NCI-H2196 (cell line): ENCODE data around the gene GAL.

Experiments used
- DNase-seq: peaks from one replicate; lab custom pipeline; 2025; ENCODE audit not compliant: unreplicated experiment; lab: John Stamatoyannopoulos, UW

The GAL gene

DNA sequence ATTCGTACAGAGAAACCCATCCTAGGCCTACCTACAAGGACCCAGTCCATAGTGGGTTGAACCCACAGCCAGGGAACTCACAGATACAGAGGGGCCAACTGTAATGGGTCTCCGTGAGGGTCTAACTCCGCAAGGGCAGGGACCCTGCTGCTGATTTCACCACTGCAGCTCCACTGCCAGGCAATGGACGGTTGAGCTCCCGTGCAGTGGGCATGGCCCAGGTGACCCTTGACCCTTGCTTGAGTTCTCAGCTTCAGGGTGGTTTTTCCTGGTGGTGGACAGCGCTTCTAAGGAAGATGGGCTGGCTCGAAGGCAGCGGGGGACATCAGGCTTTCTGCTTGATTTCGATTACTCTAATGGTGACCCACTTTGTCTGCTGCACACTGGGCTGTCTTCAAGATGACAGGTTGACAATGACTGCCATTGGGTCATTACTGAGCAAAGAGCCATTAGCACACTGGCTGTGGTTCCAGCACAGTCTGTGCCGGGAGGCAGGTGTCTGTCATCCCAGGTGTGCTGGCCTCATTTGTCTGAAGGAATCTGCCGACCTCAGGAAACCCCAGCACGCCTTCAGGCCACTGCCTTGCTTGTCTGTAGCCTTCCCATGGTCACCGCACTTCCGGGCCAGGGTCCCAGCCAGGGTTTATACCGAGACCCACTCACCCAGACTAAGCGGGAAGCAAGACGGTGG is 3.7 kb upstream of the GAL start:
- DNase-seq: no peak

DNA sequence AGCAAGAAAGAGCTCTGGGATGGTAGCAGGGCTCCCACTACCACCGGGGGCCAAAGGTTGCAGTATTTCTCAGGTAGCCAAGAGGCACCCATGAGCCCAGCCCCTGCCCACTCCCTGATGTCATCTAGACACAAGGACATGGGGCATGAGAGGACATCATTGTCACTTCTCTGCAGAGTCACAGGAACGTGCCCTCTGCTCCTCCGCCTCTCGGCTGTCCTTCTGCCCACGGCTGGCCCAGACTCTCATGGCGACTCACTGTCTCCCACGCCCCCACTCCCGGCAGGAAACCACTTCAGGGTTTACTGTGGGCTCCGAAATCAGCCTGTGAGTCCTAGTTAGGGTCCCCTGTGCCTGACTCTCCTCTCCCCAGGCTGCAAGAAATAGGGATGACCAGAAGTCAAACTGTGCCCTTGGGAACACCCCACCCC is 1.8 kb upstream of the GAL start:
- DNase-seq: no peak

DNA sequence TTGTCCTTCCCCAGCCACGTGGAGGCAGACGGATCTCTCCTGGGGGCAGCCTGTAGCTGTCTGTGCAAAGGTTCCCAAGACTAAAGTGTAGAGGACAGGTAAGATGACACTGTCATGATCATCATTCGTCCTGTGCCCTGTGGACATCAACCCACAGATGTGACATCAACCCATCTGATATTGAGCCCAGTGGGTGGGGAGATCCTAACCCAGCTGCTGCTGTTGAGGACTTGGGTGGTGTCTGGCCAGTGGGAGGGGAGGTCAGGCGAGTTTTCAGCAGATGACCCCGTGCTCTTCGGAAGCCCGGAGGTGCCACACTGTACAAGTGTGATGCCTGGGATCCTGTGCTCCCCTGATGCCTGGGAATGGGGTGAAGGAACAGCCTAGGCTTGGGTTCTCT is 1.2 kb upstream of the GAL start:
- DNase-seq: no peak

- no peak for DNase-seq
These were observed 584 bp upstream of the GAL start for GRCh38 chr11:68683536-68684384.

- DNase-seq: no peak
These were observed 1.5 kb downstream of the GAL start for GRCh38 chr11:68685656-68686380.

DNA sequence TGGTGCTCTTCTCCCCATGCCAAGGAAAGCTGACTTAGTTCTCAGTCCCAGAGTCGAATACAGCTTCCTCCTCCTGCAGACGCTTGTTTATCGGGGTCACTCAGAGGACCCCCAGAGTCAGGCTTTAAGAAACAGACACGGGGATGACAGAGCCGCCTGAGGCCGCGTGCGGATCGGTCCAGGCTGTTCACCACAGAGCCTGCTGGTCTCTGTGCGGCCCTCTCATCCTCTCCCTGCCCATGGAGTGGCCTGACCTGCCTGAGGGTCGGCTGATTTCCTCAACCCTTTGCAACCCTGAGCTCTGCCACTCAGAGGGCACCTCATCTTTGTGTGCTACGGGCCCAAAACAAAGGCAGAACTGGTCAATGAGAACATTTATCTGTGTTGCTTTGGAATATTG is 2.1 kb downstream of the GAL start:
- DNase-seq: no peak

DNA sequence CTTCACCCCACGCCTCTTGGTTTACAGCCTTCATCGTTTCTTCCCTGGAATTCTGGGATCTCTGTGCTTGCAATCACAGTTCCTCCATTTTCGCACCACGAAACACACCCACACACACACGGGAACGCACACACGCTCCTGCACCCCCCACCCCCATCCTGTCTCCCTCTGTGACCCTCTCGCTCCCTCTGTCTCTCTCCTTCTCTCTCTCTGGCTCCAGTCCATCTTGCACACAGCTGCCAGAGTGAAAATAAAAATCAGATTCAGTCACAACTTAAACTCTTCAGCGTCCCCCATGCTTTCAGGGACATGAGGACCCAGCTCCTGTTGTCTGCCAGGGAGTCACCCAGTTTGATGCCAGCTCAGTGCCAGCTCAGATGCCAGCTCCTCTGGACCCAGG is 3.0 kb downstream of the GAL start:
- no peak for DNase-seq

- no peak for DNase-seq
These were observed 3.6 kb downstream of the GAL start for GRCh38 chr11:68687986-68688385.

DNA sequence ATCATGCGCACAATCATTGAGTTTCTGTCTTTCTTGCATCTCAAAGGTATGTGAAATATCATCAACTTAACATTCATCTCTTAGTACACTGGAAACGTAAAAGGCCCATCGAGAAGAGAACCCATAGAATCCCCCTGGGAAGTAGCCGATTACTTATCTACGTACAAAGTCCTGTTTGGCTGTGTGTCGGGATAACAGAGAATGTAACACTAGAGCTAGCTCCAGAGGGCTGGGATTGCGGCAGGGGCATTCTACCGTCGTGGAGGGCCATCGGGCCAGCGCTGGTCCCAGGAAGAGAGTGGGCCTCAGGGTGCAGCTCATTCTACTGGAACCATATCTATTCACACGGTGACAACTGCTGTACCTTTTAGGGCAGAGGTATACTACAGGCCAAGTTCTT is 4.5 kb downstream of the GAL start:
- DNase-seq: no peak

GRCh38 chr11:68689737-68690625 is 5.6 kb downstream of the GAL start:
- no peak for DNase-seq

DNA sequence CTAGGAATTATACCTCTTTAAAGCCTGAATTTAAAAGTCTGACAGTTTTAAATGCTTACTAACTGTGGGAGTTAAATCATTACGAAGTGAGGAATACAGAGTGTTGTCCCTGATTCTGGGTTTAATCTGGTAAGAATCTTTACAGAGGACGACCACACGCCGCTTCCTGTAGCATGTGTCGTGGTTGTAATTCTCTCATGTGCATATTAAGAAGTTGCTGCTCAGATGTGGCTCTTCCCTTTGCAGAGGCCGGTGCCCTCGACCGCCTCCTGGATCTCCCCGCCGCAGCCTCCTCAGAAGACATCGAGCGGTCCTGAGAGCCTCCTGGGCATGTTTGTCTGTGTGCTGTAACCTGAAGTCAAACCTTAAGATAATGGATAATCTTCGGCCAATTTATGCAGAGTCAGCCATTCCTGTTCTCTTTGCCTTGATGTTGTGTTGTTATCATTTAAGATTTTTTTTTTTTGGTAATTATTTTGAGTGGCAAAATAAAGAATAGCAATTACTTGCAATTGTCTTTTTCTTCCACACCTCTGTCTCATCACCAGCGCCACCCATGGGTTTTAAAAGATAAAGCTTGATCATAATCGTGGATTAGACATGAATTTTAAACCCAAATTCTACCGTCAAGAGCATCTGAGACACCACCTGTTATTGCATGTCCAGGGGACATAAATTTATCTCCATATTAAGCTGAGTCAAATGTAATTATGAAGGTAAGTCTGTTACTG is 6.5 kb downstream of the GAL start:
- no peak for DNase-seq

- no peak for DNase-seq
These were observed 7.0 kb downstream of the GAL start for GRCh38 chr11:68691402-68691784.

DNA sequence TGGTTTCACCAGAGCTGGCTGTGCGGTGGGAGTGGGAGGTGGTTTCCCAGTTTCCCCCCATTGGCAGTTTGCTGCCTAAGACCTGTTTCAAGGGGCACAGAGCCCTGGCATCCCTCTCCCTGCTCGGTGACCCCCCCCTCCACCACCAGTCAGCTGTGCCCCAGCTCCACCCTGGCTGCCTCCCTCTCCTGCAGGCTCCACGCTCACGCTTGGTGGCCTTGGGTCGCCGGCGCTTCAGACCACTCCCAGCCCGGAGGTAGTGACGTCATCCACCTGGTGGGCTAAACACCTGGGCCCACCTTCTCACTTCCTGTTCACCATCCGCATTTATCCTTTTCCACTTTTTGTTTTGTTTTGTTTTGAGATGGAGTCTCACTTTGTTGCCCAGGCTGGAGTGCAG is 7.8 kb downstream of the GAL start:
- DNase-seq: no peak

DNA sequence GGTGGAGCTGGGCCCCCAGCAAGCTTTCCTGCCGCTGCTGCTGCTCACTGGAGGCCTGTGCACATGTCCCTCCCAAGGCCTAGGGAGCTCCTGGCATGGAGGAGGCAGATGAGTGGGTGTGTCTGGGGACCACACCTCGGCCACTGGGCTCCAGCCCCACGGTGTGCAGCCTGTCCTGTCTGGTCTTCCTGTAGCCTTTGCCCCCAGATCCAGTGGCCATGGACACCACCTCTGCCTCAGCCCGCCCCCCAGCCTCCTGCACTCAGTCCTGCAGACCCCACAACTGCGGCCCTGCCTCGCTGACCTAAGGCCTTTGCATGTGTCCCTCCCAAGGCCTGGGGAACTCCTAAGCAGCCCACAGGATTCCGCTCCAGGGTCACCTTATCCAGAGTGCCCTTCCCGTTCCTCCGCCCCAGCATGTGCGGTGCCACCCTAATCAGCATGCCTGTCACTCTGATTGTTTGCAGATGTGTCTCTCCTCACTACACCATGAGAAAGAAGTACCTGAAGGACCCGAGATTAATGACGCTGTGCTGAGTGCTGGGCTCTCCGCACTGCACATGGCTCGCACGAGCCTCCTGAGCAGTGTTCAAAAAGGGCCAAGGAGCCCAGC is 8.6 kb downstream of the GAL start:
- no peak for DNase-seq

- DNase-seq: no peak
These were observed 9.1 kb downstream of the GAL start for GRCh38 chr11:68693484-68693882.

DNA sequence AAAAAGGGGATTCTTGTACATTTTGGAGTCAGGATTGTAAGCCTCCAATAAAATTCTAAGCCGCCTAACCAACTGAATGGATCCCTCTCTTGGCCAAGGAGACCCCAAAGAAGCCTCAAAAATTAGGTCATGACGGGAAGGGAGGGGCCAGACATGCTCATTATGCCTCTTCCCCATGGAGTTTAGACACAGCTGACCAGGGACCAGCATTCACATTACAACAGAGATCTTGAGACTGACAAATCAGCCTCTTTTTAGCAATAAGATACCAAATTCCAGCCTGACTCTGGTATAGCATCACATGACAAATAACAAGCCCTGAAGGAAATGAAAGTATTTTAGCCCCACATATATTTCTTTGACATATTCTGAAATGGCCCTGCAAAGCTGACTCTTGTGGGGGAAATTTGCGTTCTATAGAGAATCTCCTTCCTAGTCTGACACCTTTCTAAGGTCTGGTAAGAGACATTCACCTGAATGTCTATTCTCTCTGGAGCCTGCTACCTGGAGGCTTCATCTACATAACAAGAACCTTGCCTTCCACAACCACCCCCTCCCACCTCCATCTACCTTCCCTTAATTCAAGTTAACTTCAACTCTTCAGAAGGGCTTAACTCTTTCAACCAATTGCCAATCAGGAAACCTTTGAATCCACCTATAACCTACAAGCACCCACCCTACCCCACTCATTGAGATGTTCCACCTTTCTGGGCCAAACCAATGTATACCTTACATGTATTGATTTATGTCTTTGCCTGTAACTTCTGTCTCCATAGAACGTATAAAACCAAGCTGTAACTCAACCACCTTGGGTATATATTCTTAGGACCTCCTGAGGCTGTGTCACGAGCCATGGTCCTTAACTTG is 10.3 kb downstream of the GAL start:
- no peak for DNase-seq

- no peak for DNase-seq
These were observed 11.2 kb downstream of the GAL start for GRCh38 chr11:68695531-68695930.

DNA sequence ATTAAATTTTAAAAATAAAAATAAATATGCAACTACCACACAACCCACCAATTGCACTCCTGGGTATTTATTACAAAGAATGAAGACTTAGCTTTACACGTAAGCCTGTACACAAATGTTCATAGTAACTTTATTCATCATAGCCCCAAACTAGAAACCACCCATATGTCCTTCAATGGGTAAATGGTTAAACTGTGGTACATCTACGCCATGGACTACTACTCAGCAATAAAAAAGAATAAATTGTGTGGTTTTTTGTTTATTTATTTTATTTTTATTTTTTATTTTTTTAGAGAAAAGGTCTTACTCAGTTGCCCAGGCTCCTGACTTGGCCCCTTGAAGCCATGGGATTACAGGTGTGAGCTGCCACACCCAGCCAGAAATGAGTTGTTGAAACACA is 14.6 kb downstream of the GAL start:
- no peak for DNase-seq

- no peak for DNase-seq
These were observed 20.5 kb downstream of the GAL start for GRCh38 chr11:68704887-68705286.
